Trophoblast cell (in vitro differentiated cells and primary cell): ENCODE results near the gene RAB6B.
A peak's percentile ranks its signal among the peaks of the same experiment; 100 is the strongest.

Source experiments
- DNase-seq, 2 donors: peaks; one replicate each; pipeline ENCODE4 v3.0.0-alpha.2; 2016
- H2AFZ ChIP-seq: 2 replicates; pipeline ENCODE4 v1.6.1; 2013; ENCODE audit warnings: low read length, moderate library complexity, mild to moderate bottlenecking; ENCODE audit not compliant: insufficient read depth, poor library complexity
- H2AK5ac ChIP-seq: 2 replicates; pipeline ENCODE4 v1.6.1; 2013; ENCODE audit warnings: mild to moderate bottlenecking, low read length
- H2BK120ac ChIP-seq: 2 replicates; pipeline ENCODE4 v1.6.1; 2013; ENCODE audit warnings: low read length, mild to moderate bottlenecking, moderate library complexity; ENCODE audit not compliant: insufficient read depth, poor library complexity
- H2BK12ac ChIP-seq: 2 replicates; pipeline ENCODE4 v1.6.1; 2013; ENCODE audit warnings: mild to moderate bottlenecking, low read length, moderate library complexity
- H2BK5ac ChIP-seq: 2 replicates; pipeline ENCODE4 v1.6.1; 2013; ENCODE audit warnings: low read length, low read depth, moderate library complexity, mild to moderate bottlenecking; ENCODE audit not compliant: poor library complexity
- H3K14ac ChIP-seq: 2 replicates; pipeline ENCODE4 v1.6.1; 2013; ENCODE audit warnings: mild to moderate bottlenecking, low read length
- H3K18ac ChIP-seq: 2 replicates; pipeline ENCODE4 v1.6.1; 2013; ENCODE audit warnings: mild to moderate bottlenecking, low read length
- H3K23ac ChIP-seq: 2 replicates; pipeline ENCODE4 v1.6.1; 2013; ENCODE audit warnings: low read length
- H3K27ac ChIP-seq: 2 replicates; pipeline ENCODE4 v1.5.1; 2013; ENCODE audit warnings: low read depth, mild to moderate bottlenecking, inconsistent platforms, low read length, moderate library complexity
- H3K27me3 ChIP-seq: 2 replicates; pipeline ENCODE4 v1.6.1; 2013; ENCODE audit warnings: inconsistent platforms, mild to moderate bottlenecking, low read length, moderate library complexity; ENCODE audit not compliant: insufficient read depth
- H3K36me3 ChIP-seq, 2 experiments: 1 replicate in 1 of 2; 2 replicates in 1 of 2; pipeline ENCODE4 v1.6.1; 2013; ENCODE audit warnings: low read length in 2 of 2, mild to moderate bottlenecking in 2 of 2, moderate library complexity in 1 of 2; ENCODE audit not compliant: insufficient read depth in 2 of 2, control insufficient read depth in 1 of 2
- H3K4ac ChIP-seq: 2 replicates; pipeline ENCODE4 v1.6.1; 2013; ENCODE audit warnings: low read depth, mild to moderate bottlenecking, low read length, moderate library complexity
- H3K4me1 ChIP-seq, 2 experiments: 1 replicate in 1 of 2; 2 replicates in 1 of 2; pipeline ENCODE4 v1.6.1; 2013; ENCODE audit warnings: low read length in 2 of 2, mild to moderate bottlenecking in 2 of 2, moderate library complexity in 1 of 2; ENCODE audit not compliant: insufficient read depth in 2 of 2, control insufficient read depth in 1 of 2
- H3K4me2 ChIP-seq: 2 replicates; pipeline ENCODE4 v1.6.1; 2013; ENCODE audit warnings: inconsistent platforms, mild to moderate bottlenecking, low read length, moderate library complexity
- H3K4me3 ChIP-seq: 2 replicates; pipeline ENCODE4 v1.5.1; 2013; ENCODE audit warnings: mild to moderate bottlenecking, low read depth, low read length, inconsistent platforms
- H3K79me1 ChIP-seq: one replicate; pipeline ENCODE4 v1.6.1; 2013; ENCODE audit warnings: low read length
- H3K79me2 ChIP-seq: 2 replicates; pipeline ENCODE4 v1.6.1; 2013; ENCODE audit warnings: low read length, mild to moderate bottlenecking; ENCODE audit not compliant: control insufficient read depth, insufficient read depth, poor library complexity
- H3K9ac ChIP-seq: 2 replicates; pipeline ENCODE4 v1.6.1; 2013; ENCODE audit warnings: mild to moderate bottlenecking, low read length
- H3K9me3 ChIP-seq: 2 replicates; pipeline ENCODE4 v1.6.1; 2013; ENCODE audit warnings: low read depth, mild to moderate bottlenecking, control low read depth, inconsistent platforms, low read length; ENCODE audit not compliant: insufficient read depth
- H4K12ac ChIP-seq: 2 replicates; pipeline ENCODE4 v1.6.1; 2013; ENCODE audit warnings: low read depth, mild to moderate bottlenecking, low read length, moderate library complexity
- H4K8ac ChIP-seq: 2 replicates; pipeline ENCODE4 v1.6.1; 2013; ENCODE audit warnings: low read depth, mild to moderate bottlenecking, low read length, moderate library complexity
- H4K91ac ChIP-seq: one replicate; pipeline ENCODE4 v1.6.1; 2013; ENCODE audit warnings: low read depth, mild to moderate bottlenecking, low read length, moderate library complexity
- WGBS: extraction: QIAGEN DNeasy Blood & Tissue Kit; methylation state at CpG from one replicate; pipeline ENCODE4 v1.1.7; 2013; ENCODE audit warnings: missing lambda C conversion rate; ENCODE audit not compliant: insufficient read length, insufficient coverage; ENCODE audit errors: extremely low coverage; 5-methylcytosine and 5-hydroxymethylcytosine counted together

The RAB6B gene

DNA sequence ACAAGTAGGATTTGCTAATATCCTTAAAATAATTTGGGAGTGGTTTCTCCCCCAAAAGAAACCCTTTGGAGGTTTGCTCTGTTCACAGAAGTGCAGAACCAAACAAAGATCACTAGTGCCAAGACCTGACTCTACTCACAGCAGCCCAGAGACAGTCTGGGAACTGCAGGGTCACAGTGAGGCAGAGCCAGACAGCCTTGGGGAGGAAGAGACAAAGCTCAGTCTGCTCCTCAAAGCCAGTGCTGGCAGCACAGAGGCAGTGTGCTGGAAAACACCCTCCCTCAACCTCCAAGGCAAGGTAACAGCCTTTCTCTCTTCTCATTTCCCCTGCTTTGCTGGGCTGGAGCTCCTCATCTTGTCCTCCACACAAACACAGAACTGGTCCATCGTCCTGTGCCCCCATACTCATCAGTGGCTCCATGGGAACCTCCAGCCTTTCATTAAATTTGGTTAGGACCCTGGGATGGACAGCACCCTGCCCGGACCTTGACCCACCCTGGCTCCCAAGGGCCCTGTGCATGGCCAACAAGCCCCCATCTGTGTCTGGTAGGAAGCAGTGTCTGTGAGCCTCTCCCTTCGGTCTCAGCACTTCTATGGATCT lies 12.6 kb downstream of the RAB6B start:
- Histone ChIP-seq H2AK5ac (no peak overlapping the region), H3K4me2 (no peak overlapping the region), H3K4me3 (no peak overlapping the region), H2BK5ac (no peak overlapping the region), H3K4ac (no peak overlapping the region), H3K4me1 (peaks cover 2 to 5% of the 10 kb centered on the region in 2 experiments), H2AFZ (no peak overlapping the region), H4K91ac (no peak overlapping the region), H3K27ac (no peak overlapping the region), H4K8ac (no peak overlapping the region), H3K23ac (no peak overlapping the region), H3K27me3 (no peaks in the 10 kb centered on the region), H2BK12ac (no peak overlapping the region), H3K79me1 (no peaks in the 10 kb centered on the region), H2BK120ac (no peak overlapping the region), H4K12ac (no peak overlapping the region), H3K36me3 (no peaks in the 10 kb centered on the region), H3K9ac (no peak overlapping the region), H3K79me2 (no peaks in the 10 kb centered on the region), H3K14ac (no peak overlapping the region), H3K18ac (no peak overlapping the region), H3K9me3 (peaks cover 4% of the 10 kb centered on the region)
- WGBS: no CpG with 5 or more reads among the region's 3 CpGs
- DNase-seq: no peak

DNA sequence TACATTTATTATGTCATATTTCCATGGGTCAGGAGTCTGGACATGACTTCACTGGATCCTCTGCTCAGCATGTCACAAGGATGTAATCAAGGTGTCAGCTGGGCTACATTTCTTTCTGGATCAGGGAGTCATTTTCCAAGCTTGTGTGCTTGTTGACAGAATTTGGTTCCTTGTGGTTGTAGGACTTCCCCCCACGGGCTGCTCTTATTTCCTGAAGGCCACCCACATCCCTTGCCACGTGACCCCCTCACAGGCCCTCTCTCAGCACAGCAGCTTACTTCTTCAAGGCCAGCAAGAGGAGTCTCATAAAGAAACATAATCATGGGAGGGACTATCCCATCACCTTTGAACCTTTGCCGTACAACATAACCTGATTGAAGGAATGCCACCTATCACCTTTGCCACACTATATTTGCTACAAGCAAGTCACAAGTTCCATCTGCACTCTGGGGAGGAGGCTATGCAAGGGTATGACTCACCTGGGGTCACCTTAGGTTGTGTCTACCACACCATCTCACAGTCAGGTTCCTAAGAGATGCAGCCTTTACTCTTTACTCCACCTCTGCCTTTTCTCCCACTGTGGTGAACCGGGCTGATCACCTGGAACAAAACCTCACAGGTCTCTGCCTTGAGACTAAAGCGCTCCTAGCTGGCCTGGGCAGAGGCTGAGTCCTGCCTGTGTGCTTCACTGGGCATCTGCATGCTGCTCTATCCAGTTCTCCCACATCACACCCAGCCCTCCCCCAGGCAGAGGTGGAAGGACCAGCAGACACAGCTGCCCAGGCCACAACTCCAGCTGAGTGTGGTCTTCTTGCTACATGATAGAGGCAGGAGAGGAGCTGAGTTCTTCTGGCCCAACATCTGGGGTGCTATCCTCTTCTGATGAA lies 13.5 kb downstream of the RAB6B start:
- Histone ChIP-seq H4K12ac (no peak overlapping the region), H3K27ac (no peak overlapping the region), H2AFZ (no peak overlapping the region), H4K8ac (no peak overlapping the region), H3K4me2 (no peak overlapping the region), H3K79me1 (no peaks in the 10 kb centered on the region), H3K9me3 (peaks cover 4% of the 10 kb centered on the region), H3K18ac (no peak overlapping the region), H3K36me3 (no peaks in the 10 kb centered on the region), H2AK5ac (no peak overlapping the region), H3K14ac (no peak overlapping the region), H3K79me2 (no peaks in the 10 kb centered on the region), H2BK5ac (no peak overlapping the region), H3K4ac (no peak overlapping the region), H3K4me3 (no peak overlapping the region), H2BK12ac (no peak overlapping the region), H3K27me3 (no peaks in the 10 kb centered on the region), H4K91ac (no peak overlapping the region), H3K4me1 (peaks cover 0 to 2% of the 10 kb centered on the region in 2 experiments), H3K9ac (no peak overlapping the region), H2BK120ac (no peak overlapping the region), H3K23ac (no peak overlapping the region)
- no CpG with 5 or more reads among the region's 5 CpGs for WGBS
- DNase-seq: peak; percentile 34 to 64

GRCh38 chr3:133881492-133881891 lies 14.2 kb downstream of the RAB6B start:
- no peak overlapping the region for H2AFZ ChIP-seq
- H3K4me3 ChIP-seq: no peak overlapping the region
- no peak overlapping the region for H3K4ac ChIP-seq
- WGBS: no CpG with 5 or more reads among the region's 1 CpG
- no peaks in the 10 kb centered on the region for H3K36me3 ChIP-seq
- no peak overlapping the region for H2AK5ac ChIP-seq
- no peak overlapping the region for H3K18ac ChIP-seq
- no peak overlapping the region for H4K91ac ChIP-seq
- H3K27ac ChIP-seq: no peak overlapping the region
- H3K4me1 ChIP-seq: peaks cover 0 to 2% of the 10 kb centered on the region in 2 experiments
- no peak overlapping the region for H4K12ac ChIP-seq
- no peak overlapping the region for H4K8ac ChIP-seq
- no peak overlapping the region for H2BK12ac ChIP-seq
- no peak overlapping the region for H3K14ac ChIP-seq
- H3K9me3 ChIP-seq: peaks cover 4% of the 10 kb centered on the region
- H3K79me1 ChIP-seq: no peaks in the 10 kb centered on the region
- no peak overlapping the region for H3K23ac ChIP-seq
- DNase-seq: no peak
- H2BK120ac ChIP-seq: no peak overlapping the region
- no peak overlapping the region for H2BK5ac ChIP-seq
- H3K4me2 ChIP-seq: no peak overlapping the region
- H3K27me3 ChIP-seq: no peaks in the 10 kb centered on the region
- no peaks in the 10 kb centered on the region for H3K79me2 ChIP-seq
- no peak overlapping the region for H3K9ac ChIP-seq

GRCh38 chr3:133880886-133881455 lies 14.7 kb downstream of the RAB6B start:
- no peak overlapping the region for H4K8ac ChIP-seq
- H3K27ac ChIP-seq: no peak overlapping the region
- DNase-seq: no peak
- H4K12ac ChIP-seq: no peak overlapping the region
- H2AFZ ChIP-seq: no peak overlapping the region
- H3K4me1 ChIP-seq: peaks cover 0 to 2% of the 10 kb centered on the region in 2 experiments
- no peak overlapping the region for H3K9ac ChIP-seq
- H2BK120ac ChIP-seq: no peak overlapping the region
- H2BK12ac ChIP-seq: no peak overlapping the region
- WGBS: no CpG with 5 or more reads among the region's 4 CpGs
- H3K4me3 ChIP-seq: no peak overlapping the region
- H3K4me2 ChIP-seq: no peak overlapping the region
- no peak overlapping the region for H3K23ac ChIP-seq
- no peak overlapping the region for H2BK5ac ChIP-seq
- no peak overlapping the region for H3K4ac ChIP-seq
- H2AK5ac ChIP-seq: no peak overlapping the region
- H4K91ac ChIP-seq: no peak overlapping the region
- no peaks in the 10 kb centered on the region for H3K27me3 ChIP-seq
- H3K9me3 ChIP-seq: peaks cover 4% of the 10 kb centered on the region
- H3K36me3 ChIP-seq: no peaks in the 10 kb centered on the region
- H3K79me1 ChIP-seq: no peaks in the 10 kb centered on the region
- H3K18ac ChIP-seq: no peak overlapping the region
- no peak overlapping the region for H3K14ac ChIP-seq
- H3K79me2 ChIP-seq: no peaks in the 10 kb centered on the region
